Adrenal gland (tissue), 5 donors: ENCODE results near the gene GALK1.
A peak's percentile ranks its signal among the peaks of the same experiment; 100 is the strongest.

Experiments used
- CTCF ChIP-seq, 6 experiments: fragments of 450-650 bp in 4 of 6; fragments of 200-600 bp in 2 of 6; sonication (generic) in 1 of 6; IDR thresholded peaks; 1 replicate in 5 of 6; 2 replicates in 1 of 6; pipeline versions ENCODE4 v1.5.1 to v1.8.0; 2016 to 2021; ENCODE audit warnings: antibody characterized with exemption in 6 of 6, mild to moderate bottlenecking in 2 of 6, moderate library complexity in 1 of 6
- POLR2A ChIP-seq, 2 donors: fragments of 450-650 bp; IDR thresholded peaks; one replicate each; pipeline ENCODE4 v1.6.1; 2017; ENCODE audit warnings: antibody characterized with exemption in 2 of 2, mild to moderate bottlenecking in 2 of 2, moderate library complexity in 1 of 2
- donor health status: DM: no; HTN: no; CAD: no.

GRCh38 chr17:75785016-75785890, 20.3 kb upstream of the GALK1 start:
- TF ChIP-seq CTCF (IDR thresholded peaks at IDR 0.05), result peak in 1 of 6 experiments; percentile 8
- TF ChIP-seq POLR2A (IDR thresholded peaks at IDR 0.05), result peak in 1 of 2 donors; percentile 39
